Smooth muscle cell (in vitro differentiated cells): Measurements from ENCODE around the gene CNN3. TPM values are rescaled to one million over a fixed set of nuclear protein-coding genes. Genes with fewer than 3 reads are reported as not detected.

Experiments used
- DNase-seq: peaks from one replicate; lab custom pipeline; 2025; ENCODE audit not compliant: unreplicated experiment; lab: John Stamatoyannopoulos, UW
- H2AFZ ChIP-seq: fragments of 200-600 bp; sonication (generic); 2 replicates; pipeline ENCODE4 v1.6.0; 2016; ENCODE audit warnings: antibody characterized with exemption, low read depth, mild to moderate bottlenecking
- H3F3A ChIP-seq: fragments of 200-600 bp; sonication (generic); 2 replicates; pipeline ENCODE4 v1.6.0; 2017; ENCODE audit warnings: antibody characterized with exemption, low read depth
- H3K27ac ChIP-seq: fragments of 200-600 bp; sonication (generic); 2 replicates; pipeline ENCODE4 v1.5.1; 2016; ENCODE audit warnings: low read depth, mild to moderate bottlenecking
- H3K27me3 ChIP-seq: fragments of 200-600 bp; sonication (generic); 2 replicates; pipeline ENCODE4 v1.6.1; 2016; ENCODE audit warnings: low read depth, mild to moderate bottlenecking
- H3K36me3 ChIP-seq: fragments of 200-600 bp; sonication (generic); 2 replicates; pipeline ENCODE4 v1.5.1; 2016; ENCODE audit warnings: low read depth
- H3K4me1 ChIP-seq: fragments of 200-600 bp; sonication (generic); 2 replicates; pipeline ENCODE4 v1.5.1; 2016; ENCODE audit warnings: low read depth
- H3K4me2 ChIP-seq: fragments of 200-600 bp; sonication (generic); 2 replicates; pipeline ENCODE4 v1.6.0; 2016; ENCODE audit warnings: mild to moderate bottlenecking
- H3K4me3 ChIP-seq: fragments of 200-600 bp; sonication (generic); 2 replicates; pipeline ENCODE4 v1.5.1; 2016; ENCODE audit warnings: mild to moderate bottlenecking
- H3K79me2 ChIP-seq: fragments of 200-600 bp; sonication (generic); 2 replicates; pipeline ENCODE4 v1.6.0; 2016; ENCODE audit warnings: low read depth, mild to moderate bottlenecking
- H3K9ac ChIP-seq: fragments of 200-600 bp; sonication (generic); 2 replicates; pipeline ENCODE4 v1.6.0; 2016; ENCODE audit warnings: low read depth
- H3K9me3 ChIP-seq: fragments of 200-600 bp; sonication (generic); replicated peaks from 2 replicates; pipeline ENCODE4 v1.5.1; 2016; ENCODE audit warnings: low read depth
- H4K20me1 ChIP-seq: fragments of 200-600 bp; sonication (generic); 2 replicates; pipeline ENCODE4 v1.6.0; 2016; ENCODE audit warnings: low read depth
- CTCF ChIP-seq: fragments of 200-600 bp; sonication (generic); IDR thresholded peaks from 2 replicates; pipeline ENCODE4 v1.5.1; 2017; ENCODE audit warnings: borderline replicate concordance, mild to moderate bottlenecking, antibody characterized with exemption; ENCODE audit not compliant: insufficient read depth, poor library complexity, severe bottlenecking
- WGBS: methylation state at CpG from one replicate; pipeline ENCODE4 v1.1.7; 2016; ENCODE audit warnings: low lambda C conversion rate; 5-methylcytosine and 5-hydroxymethylcytosine counted together
- polyA plus RNA-seq: library from polyadenylated mRNA; unstranded; fragments of >200 nt; fragmentation: Nextera tagmentation; extraction: Ambion mirVana; gene quantifications from 2 replicates; pipeline ENCODE4 v1.2.1, GENCODE V29; 2016
- total RNA-seq: library from RNA; depleted of rRNA; stranded (reverse); fragments of >200 nt; gene quantifications from 2 replicates; pipeline ENCODE4 v1.2.3, GENCODE V29; 2014

CNN3 gene
- total and polyA plus RNA-seq, 2 experiments from 2014 or later: 467 to 633 TPM

GRCh38 chr1:94903280-94904009, 23.5 kb downstream of the CNN3 start:
- no peak overlapping the region for H3K4me3 ChIP-seq
- H3K79me2 ChIP-seq: peaks cover 92% of the 10 kb centered on the region
- H4K20me1 ChIP-seq: peaks cover 98% of the 10 kb centered on the region
- no peak for TF ChIP-seq CTCF
- H3K4me1 ChIP-seq: peaks cover 6% of the 10 kb centered on the region
- peak overlapping the region; percentile 40 for H3K4me2 ChIP-seq
- peaks cover 17% of the 10 kb centered on the region for H3K36me3 ChIP-seq
- 62% methylated on average over 7 of the region's 7 CpGs for WGBS
- peak overlapping the region; percentile 11 for H3K9ac ChIP-seq
- peaks cover 22% of the 10 kb centered on the region for H3F3A ChIP-seq
- peak overlapping the region; percentile 73 for H3K27ac ChIP-seq
- no peak overlapping the region for H2AFZ ChIP-seq
- no peaks in the 10 kb centered on the region for H3K9me3 ChIP-seq
- no peak for DNase-seq
- no peaks in the 10 kb centered on the region for H3K27me3 ChIP-seq

- Histone ChIP-seq H4K20me1 (peaks cover 95% of the 10 kb centered on the region), H3K4me1 (peaks cover 6% of the 10 kb centered on the region), H3K79me2 (peaks cover 79% of the 10 kb centered on the region), H3K4me3 (no peak overlapping the region), H3K36me3 (peaks cover 33% of the 10 kb centered on the region), H3K27me3 (no peaks in the 10 kb centered on the region), H2AFZ (no peak overlapping the region), H3K9ac (no peak overlapping the region), H3K27ac (peak overlapping the region; percentile 73), H3K4me2 (no peak overlapping the region), H3K9me3 (no peaks in the 10 kb centered on the region), H3F3A (peaks cover 20% of the 10 kb centered on the region)
- TF ChIP-seq CTCF: no peak
- DNase-seq: no peak
- WGBS: 83% methylated on average over 4 of the region's 4 CpGs
These were observed 25.1 kb downstream of the CNN3 start for GRCh38 chr1:94901841-94902240.

- H3K4me3 ChIP-seq: no peak overlapping the region
- H3K4me1 ChIP-seq: peaks cover 6% of the 10 kb centered on the region
- peaks cover 46% of the 10 kb centered on the region for H3K36me3 ChIP-seq
- no peaks in the 10 kb centered on the region for H3K27me3 ChIP-seq
- TF ChIP-seq CTCF: no peak
- H3K4me2 ChIP-seq: no peak overlapping the region
- H2AFZ ChIP-seq: no peak overlapping the region
- H3F3A ChIP-seq: peaks cover 31% of the 10 kb centered on the region
- 87% methylated on average over 1 of the region's 1 CpG for WGBS
- peaks cover 63% of the 10 kb centered on the region for H3K79me2 ChIP-seq
- H3K27ac ChIP-seq: peak overlapping the region; percentile 67
- no peak for DNase-seq
- H3K9me3 ChIP-seq: no peaks in the 10 kb centered on the region
- peaks cover 91% of the 10 kb centered on the region for H4K20me1 ChIP-seq
- H3K9ac ChIP-seq: no peak overlapping the region
These were observed 27.2 kb downstream of the CNN3 start for GRCh38 chr1:94899756-94900155.
